Endothelial cell of umbilical vein (primary cell): Measurements from ENCODE around the gene NR1I3. TPM values are rescaled to one million over a fixed set of nuclear protein-coding genes. Genes with fewer than 3 reads are reported as not detected.

Experiments used
- BruUV-seq: library from RNA; stranded (reverse); fragments of 400-500 nt; replicated peaks from 2 replicates; lab custom pipeline; 2021; lab: Mats Ljungman, UMichigan
- CTCF ChIA-PET: fragments of 300-600, 350-600 bp; sonication (Branson Sonifier 250); formaldehyde crosslinking; loops from one replicate; lab custom pipeline; 2021; ENCODE audit warnings: antibody characterized with exemption, inconsistent platforms; lab: Charles Lee
- POLR2A ChIA-PET: fragments of 300-600, 350-600 bp; sonication (Branson Sonifier 250); formaldehyde crosslinking; loops from one replicate; lab custom pipeline; 2021; ENCODE audit warnings: antibody characterized with exemption, inconsistent platforms; lab: Charles Lee
- DNase-seq: peaks from one replicate; pipeline ENCODE4 v3.0.0-alpha.2; 2011; ENCODE audit warnings: low read depth, low spot score
- FAIRE-seq: peaks from 2 replicates; lab custom pipeline; 2011; peaks lifted over from hg19 to GRCh38; lab: Jason Lieb, UNC
- H2AFZ ChIP-seq: 2 replicates; pipeline ENCODE4 v1.6.0; 2012; ENCODE audit warnings: low read depth, low read length, control low read depth, inconsistent platforms
- H3K27ac ChIP-seq: 2 replicates; pipeline ENCODE4 v1.5.1; 2011; ENCODE audit warnings: low read depth, mild to moderate bottlenecking, control low read depth, low read length, moderate library complexity; ENCODE audit not compliant: insufficient read depth
- H3K27me3 ChIP-seq, 2 experiments: 2 replicates each; pipeline versions ENCODE4 v1.6.0 to v1.6.1; 2011; ENCODE audit warnings: low read length in 2 of 2, mixed read lengths in 1 of 2; ENCODE audit not compliant: control insufficient read depth in 2 of 2, insufficient read depth in 2 of 2
- H3K36me3 ChIP-seq, 2 experiments: 2 replicates in 1 of 2; 3 replicates in 1 of 2; pipeline ENCODE4 v1.5.1; 2011; ENCODE audit warnings: low read length in 2 of 2, mild to moderate bottlenecking in 1 of 2, moderate library complexity in 1 of 2; ENCODE audit not compliant: control insufficient read depth in 2 of 2, insufficient read depth in 2 of 2; ENCODE audit errors: extremely low read depth in 1 of 2
- H3K4me1 ChIP-seq: 3 replicates; pipeline ENCODE4 v1.5.1; 2011; ENCODE audit warnings: mild to moderate bottlenecking, low read length; ENCODE audit not compliant: control insufficient read depth, insufficient read depth; ENCODE audit errors: extremely low read depth
- H3K4me2 ChIP-seq: 2 replicates; pipeline ENCODE4 v1.6.1; 2011; ENCODE audit warnings: low read length, control low read depth, mixed read lengths; ENCODE audit not compliant: insufficient read depth
- H3K4me3 ChIP-seq, 3 experiments: fragments of 200-600 bp in 1 of 3; sonication (generic), shearing (Covaris generic) in 1 of 3; replicated peaks in 1 of 3; 2 replicates each; pipeline ENCODE4 v1.5.1; 2011 to 2016; ENCODE audit warnings: control low read depth in 3 of 3, low read length in 3 of 3, mild to moderate bottlenecking in 2 of 3, inconsistent platforms in 1 of 3, low read depth in 1 of 3, moderate library complexity in 1 of 3; ENCODE audit not compliant: insufficient read depth in 1 of 3
- H3K79me2 ChIP-seq: 2 replicates; pipeline ENCODE4 v1.6.0; 2012; ENCODE audit warnings: low read length, inconsistent platforms; ENCODE audit not compliant: control insufficient read depth, insufficient read depth
- H3K9ac ChIP-seq: replicated peaks from 2 replicates; pipeline ENCODE3; 2011; ENCODE audit warnings: low read length, control low read depth; ENCODE audit not compliant: insufficient read depth; ENCODE audit errors: extremely low read depth
- H3K9me1 ChIP-seq: replicated peaks from 3 replicates; pipeline ENCODE4 v1.6.0; 2011; ENCODE audit warnings: mild to moderate bottlenecking, low read length; ENCODE audit not compliant: control insufficient read depth, insufficient read depth; ENCODE audit errors: extremely low read depth
- H3K9me3 ChIP-seq: replicated peaks from 2 replicates; pipeline ENCODE4 v1.5.1; 2012; ENCODE audit warnings: low read length, inconsistent platforms; ENCODE audit not compliant: control insufficient read depth, insufficient read depth
- H4K20me1 ChIP-seq: replicated peaks from 2 replicates; pipeline ENCODE3; 2011; ENCODE audit warnings: mild to moderate bottlenecking, low read length; ENCODE audit not compliant: control insufficient read depth, insufficient read depth; ENCODE audit errors: extremely low read depth
- CTCF ChIP-seq, 2 donors: IDR thresholded peaks; 1 replicate in 1 of 2; 2 replicates in 1 of 2; pipeline ENCODE4 v1.5.1; 2011; ENCODE audit warnings: low read length in 2 of 2, mild to moderate bottlenecking in 2 of 2, moderate library complexity in 2 of 2, control low read depth in 1 of 2, inconsistent platforms in 1 of 2, low read depth in 1 of 2; ENCODE audit not compliant: insufficient read depth in 1 of 2; ENCODE audit errors: extremely low read depth in 1 of 2
- EZH2 ChIP-seq: IDR thresholded peaks from 2 replicates; pipeline ENCODE4 v1.6.1; 2012; ENCODE audit warnings: borderline replicate concordance, low read depth, mild to moderate bottlenecking, moderate library complexity, low read length, inconsistent platforms; ENCODE audit not compliant: severe bottlenecking
- POLR2A ChIP-seq: IDR thresholded peaks from 2 replicates; pipeline ENCODE4 v1.6.1; 2012; ENCODE audit warnings: low read depth, mild to moderate bottlenecking, control low read depth, low read length
- POLR2AphosphoS5 ChIP-seq: IDR thresholded peaks from 2 replicates; pipeline ENCODE4 v1.6.1; 2012; ENCODE audit warnings: low read depth, mild to moderate bottlenecking, control low read depth, low read length, moderate library complexity; ENCODE audit not compliant: insufficient read depth
- dilution Hi-C: fragments of 300-500 bp; cut with MboI; formaldehyde crosslinking; loops from one replicate; pipeline ENCODE4 v1.15.0; 2019; ENCODE audit warnings: low sequenced_read_pairs; ENCODE audit not compliant: extremely low pct_ligation_motif_present
- intact Hi-C: fragments of 100-400 bp; cut with micrococcal nuclease; formaldehyde crosslinking; loops from one replicate; pipeline ENCODE4 v1.10.0; 2022
- polyA plus RNA-seq, 4 experiments: library from polyadenylated mRNA; depleted of rRNA in 3 of 4; stranded (reverse) in 3 of 4; unstranded in 1 of 4; fragments of >200 nt; gene quantifications; 2 replicates each; pipeline versions ENCODE4 v1.2.1 to v1.2.3, GENCODE V29; 2011 to 2012; ENCODE audit warnings: missing spikeins in 1 of 4
- total RNA-seq: library from RNA; stranded (reverse); gene quantifications from 2 replicates; pipeline ENCODE4 v1.2.3, GENCODE V29; 2021

Gene NR1I3
- total and polyA plus RNA-seq, 2 donors (not counting 3 experiments of a cell fraction or from before 2014, with no cell fraction given) = not detected

DNA sequence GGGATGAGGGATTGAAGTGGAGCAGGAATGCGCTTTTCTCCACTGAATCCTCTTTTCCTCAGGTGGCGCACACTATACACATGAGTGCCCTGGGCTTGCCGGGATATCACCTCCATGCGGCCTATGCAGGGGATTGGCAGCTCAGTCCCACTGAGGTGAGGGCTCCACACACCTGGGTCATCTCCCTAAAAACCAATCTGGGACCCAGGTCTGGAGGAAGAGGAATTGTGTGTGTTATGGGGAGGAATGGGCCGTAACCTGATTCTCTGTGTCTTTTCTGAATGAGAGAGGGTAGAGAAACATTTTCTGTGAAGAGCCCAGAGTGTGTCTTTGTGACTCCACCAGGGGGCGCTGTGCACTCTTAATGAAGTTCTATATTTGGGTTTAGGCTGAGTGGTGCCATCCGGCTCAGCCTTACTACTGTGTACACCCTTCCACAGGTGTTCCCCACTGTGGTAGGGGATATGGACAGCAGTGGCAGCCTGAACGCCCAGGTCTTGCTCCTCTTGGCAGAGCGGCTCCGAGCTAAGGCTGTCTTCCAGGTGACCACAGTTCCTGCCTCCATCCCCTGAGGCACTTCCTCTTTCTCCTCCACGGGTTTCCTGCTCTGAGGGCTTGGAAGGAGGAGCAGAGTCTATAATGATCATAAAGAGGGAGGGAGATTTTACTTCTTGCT, 10.7 kb downstream of the NR1I3 start:
- peak; percentile 72 for DNase-seq
- dilution Hi-C loops = no loop called here

More for the DNA sequence above, 10.7 kb downstream of the NR1I3 start:
- H3K27me3 ChIP-seq = no peaks in the 10 kb centered on the region
- H3K9ac ChIP-seq = peak overlapping the region; percentile 28
- H3K27ac ChIP-seq = peak overlapping the region; percentile 25
- ChIA-PET CTCF (interaction anchor here (0.6 to 6.9 kb wide), 23 partner anchors 8 to 156 kb away, joined by 3 to 156 read pairs (median 5); partner anchors contain the start of genes ADAMTS4, CFAP126, FCER1G and NDUFS2), POLR2A (no interaction called here)
- no TSS peak for BruUV-seq
- H2AFZ ChIP-seq = peak overlapping the region; percentile 75
- H3K9me3 ChIP-seq = no peaks in the 10 kb centered on the region
- H3K4me2 ChIP-seq = peak overlapping the region; percentile 80
- H3K4me1 ChIP-seq = peaks cover 18% of the 10 kb centered on the region
- H3K9me1 ChIP-seq = no peaks in the 10 kb centered on the region
- TF ChIP-seq CTCF (IDR thresholded peaks at IDR 0.05; ENCODE audit: extremely low read depth in 1 of 2, insufficient read depth in 1 of 2, low read depth in 1 of 2, low read length in 2 of 2) = peak; percentile 76 to 78
- peak; percentile 26 for TF ChIP-seq POLR2AphosphoS5
- no peak for TF ChIP-seq EZH2
- TF ChIP-seq POLR2A = peak; percentile 59
- H3K79me2 ChIP-seq = no peaks in the 10 kb centered on the region
- intact Hi-C loops = loop anchor here (1.0 kb wide), 4 partner anchors 64 to 155 kb away; partner anchors contain the start of gene SDHC
- FAIRE-seq = peak; percentile 88
- H4K20me1 ChIP-seq = no peaks in the 10 kb centered on the region
- H3K36me3 ChIP-seq = peaks cover 10% of the 10 kb centered on the region in 2 experiments
- H3K4me3 ChIP-seq = peak overlapping the region in 2 of 3 experiments; percentile 29 to 83
